ENCODE data around the gene TMEM132D.

TMEM132D gene

DNA sequence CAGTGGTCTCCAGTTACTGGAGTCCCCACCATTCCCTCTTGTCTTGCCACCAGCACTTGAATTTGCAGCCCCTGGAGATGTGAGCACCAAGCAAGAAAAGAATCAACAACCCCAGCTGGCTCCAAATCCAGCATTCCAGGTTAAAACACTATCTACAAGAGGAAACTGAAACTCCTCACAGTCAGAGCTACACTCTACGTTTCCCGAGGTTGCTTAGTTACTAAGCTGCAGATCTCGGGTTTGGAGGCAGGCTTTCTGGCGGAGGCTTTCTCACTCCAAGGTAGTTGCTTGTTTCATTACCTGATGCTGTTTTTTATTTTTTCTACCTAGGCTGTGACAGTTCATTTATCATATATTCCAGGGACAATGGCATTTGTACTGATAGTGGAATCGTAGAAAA is 802.4 kb downstream of the TMEM132D start:
- FAIRE-seq = no peak
- no peak for TF ChIP-seq POLR2A (IDR thresholded peaks at IDR 0.05; ENCODE audit: low read depth, low read length)
- TF ChIP-seq POLR2AphosphoS5 (IDR thresholded peaks at IDR 0.05; ENCODE audit: low read depth, low read length) = no peak
- TF ChIP-seq TAF1 (IDR thresholded peaks at IDR 0.05; ENCODE audit: borderline replicate concordance, low read depth, low read length) = no peak

DNA sequence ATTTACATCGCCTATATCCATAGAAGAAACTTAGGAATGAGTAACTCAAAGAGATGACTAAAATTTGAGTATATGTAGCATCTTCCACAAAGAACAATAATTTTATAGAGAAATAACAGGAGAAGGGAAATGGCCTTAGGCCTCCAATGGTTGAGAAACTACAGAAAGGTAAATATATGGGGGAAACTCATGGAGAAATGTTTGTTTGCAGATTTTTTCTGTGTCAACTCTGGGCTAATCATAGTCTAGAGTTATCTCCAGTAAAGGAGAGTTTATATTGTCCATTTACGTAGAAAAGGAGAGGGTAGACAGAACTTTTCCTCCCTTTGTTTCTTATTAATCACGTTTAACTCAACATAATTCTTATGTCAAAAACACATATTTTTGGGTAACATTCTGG is 806.4 kb downstream of the TMEM132D start:
- TF ChIP-seq TAF1 (IDR thresholded peaks at IDR 0.05; ENCODE audit: borderline replicate concordance, low read depth, low read length) (no peak), POLR2AphosphoS5 (IDR thresholded peaks at IDR 0.05; ENCODE audit: low read depth, low read length) (no peak), POLR2A (IDR thresholded peaks at IDR 0.05; ENCODE audit: low read depth, low read length) (no peak)
- no peak for FAIRE-seq

More for the DNA sequence above, 802.4 kb downstream of the TMEM132D start:
- DNase-seq (ENCODE audit: insufficient read length) = no peak

DNA sequence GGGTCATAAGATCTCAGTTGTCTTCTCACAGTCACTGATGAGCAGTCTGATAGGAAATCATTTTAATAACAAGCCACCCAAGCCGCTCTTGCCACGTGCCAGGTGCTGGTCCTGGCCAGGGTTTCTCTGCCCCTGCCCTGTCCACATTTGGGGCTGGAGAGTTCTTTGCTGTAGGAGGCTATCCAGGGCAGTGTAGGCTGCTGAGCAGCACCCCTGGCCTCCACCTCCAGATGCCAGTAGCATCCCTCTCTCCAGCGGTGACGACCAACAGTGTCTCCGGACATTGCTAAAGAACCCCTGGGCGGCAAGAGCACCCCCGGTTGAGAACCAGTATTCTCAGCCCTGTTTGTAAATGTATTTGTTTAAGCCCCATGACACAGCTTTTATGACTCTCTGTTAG is 806.9 kb downstream of the TMEM132D start:
- DNase-seq (ENCODE audit: insufficient read length) = no peak
- no peak for TF ChIP-seq POLR2A (IDR thresholded peaks at IDR 0.05; ENCODE audit: low read depth, low read length)
- TF ChIP-seq TAF1 (IDR thresholded peaks at IDR 0.05; ENCODE audit: borderline replicate concordance, low read depth, low read length) = no peak
- TF ChIP-seq POLR2AphosphoS5 (IDR thresholded peaks at IDR 0.05; ENCODE audit: low read depth, low read length) = no peak
- FAIRE-seq = no peak

More for the DNA sequence above, 806.4 kb downstream of the TMEM132D start:
- DNase-seq (ENCODE audit: insufficient read length) = no peak

DNA sequence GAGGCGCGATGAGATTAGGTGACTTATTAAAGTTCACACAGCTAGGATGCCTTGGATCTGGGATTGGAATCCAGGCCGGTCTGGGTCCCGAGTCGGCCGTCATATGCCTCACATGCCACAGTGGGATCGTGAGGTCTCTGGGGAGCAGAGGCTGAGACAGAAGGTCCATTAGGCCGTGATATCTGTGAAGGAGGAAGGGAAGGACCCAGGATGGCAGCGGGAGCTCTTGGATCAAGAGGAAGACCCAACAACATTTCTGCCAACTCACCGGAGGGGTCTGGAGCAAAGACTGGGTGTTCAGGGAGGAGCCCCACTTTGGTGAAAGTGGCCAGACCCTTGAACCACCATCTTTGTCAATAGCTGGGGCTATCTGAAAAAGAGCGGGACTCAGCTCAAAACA is 807.6 kb downstream of the TMEM132D start:
- DNase-seq (ENCODE audit: insufficient read length) (no peak), FAIRE-seq (no peak)
- TF ChIP-seq POLR2A (IDR thresholded peaks at IDR 0.05; ENCODE audit: low read depth, low read length) (no peak), TAF1 (IDR thresholded peaks at IDR 0.05; ENCODE audit: borderline replicate concordance, low read depth, low read length) (no peak), POLR2AphosphoS5 (IDR thresholded peaks at IDR 0.05; ENCODE audit: low read depth, low read length) (no peak)

DNA sequence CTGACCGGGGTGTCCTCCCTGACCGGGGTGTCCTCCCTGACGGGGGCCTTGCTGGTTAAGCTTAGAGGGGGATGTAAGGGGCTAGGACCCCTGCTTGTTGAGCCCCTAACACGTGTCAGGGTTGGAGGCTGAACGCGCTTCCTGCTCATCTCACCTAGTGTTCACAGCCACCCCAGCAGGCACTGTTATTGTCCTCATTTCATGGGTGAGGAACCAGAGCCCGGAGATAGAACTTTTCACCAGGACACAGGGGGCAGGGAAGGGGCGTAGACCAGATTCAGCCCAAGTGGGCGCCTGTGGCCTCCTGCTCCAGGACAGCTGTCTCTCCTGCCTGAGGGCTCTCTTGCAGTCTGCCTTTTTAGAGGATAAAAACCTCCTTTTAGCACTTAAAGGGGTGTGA is 814.2 kb downstream of the TMEM132D start:
- DNase-seq (ENCODE audit: insufficient read length) = no peak
- no peak for FAIRE-seq
- TF ChIP-seq POLR2AphosphoS5 (IDR thresholded peaks at IDR 0.05; ENCODE audit: low read depth, low read length) = no peak
- no peak for TF ChIP-seq POLR2A (IDR thresholded peaks at IDR 0.05; ENCODE audit: low read depth, low read length)
- no peak for TF ChIP-seq TAF1 (IDR thresholded peaks at IDR 0.05; ENCODE audit: borderline replicate concordance, low read depth, low read length)

DNA sequence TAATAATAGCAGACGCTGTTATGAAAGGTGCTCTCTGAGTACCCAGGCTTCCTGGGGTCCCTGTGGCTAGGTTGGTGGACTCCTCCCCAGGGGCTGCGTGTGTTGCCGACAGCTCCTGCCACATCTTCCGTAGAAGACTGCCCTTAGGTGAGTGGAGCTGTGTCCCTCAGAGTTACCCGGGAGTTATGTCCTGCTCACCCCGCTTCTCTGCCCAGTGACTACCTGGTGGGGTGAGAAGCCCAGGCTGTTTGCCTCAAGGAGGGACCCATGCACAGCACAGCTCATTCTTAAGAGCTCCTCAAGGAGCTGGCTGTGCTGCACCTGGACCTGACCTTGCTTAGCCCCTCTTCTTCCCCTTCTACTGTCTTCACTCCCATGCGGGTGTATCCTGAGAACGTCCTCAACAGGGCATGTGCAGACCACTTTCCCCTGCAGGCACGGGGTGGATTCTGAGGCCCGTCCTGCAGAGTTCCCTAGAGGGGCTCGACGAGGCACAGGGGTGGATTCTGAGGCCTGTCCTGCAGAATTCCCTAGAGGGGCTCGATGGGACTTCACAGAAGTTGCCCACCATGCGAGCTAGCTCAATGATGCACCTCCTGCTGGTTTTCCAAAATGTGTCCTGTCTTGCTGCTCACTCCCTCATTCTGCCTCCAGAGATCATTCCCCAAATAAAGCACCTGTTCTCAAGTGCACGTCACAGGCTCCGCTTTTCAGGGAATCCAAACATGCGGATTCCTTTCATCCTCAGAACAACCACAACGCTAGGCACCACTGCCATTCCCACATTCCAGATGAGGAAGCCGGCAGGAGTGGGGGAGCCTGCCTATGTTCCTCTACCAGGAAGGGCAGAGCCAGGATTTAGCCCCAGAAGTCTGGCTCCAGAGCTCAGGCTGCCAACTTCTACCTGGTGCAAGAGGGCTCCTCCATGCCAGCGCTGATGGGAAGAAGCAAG is 818.7 kb downstream of the TMEM132D start:
- DNase-seq (ENCODE audit: insufficient read length) = no peak
- no peak for FAIRE-seq
- TF ChIP-seq POLR2AphosphoS5 (IDR thresholded peaks at IDR 0.05; ENCODE audit: low read depth, low read length) (no peak), TAF1 (IDR thresholded peaks at IDR 0.05; ENCODE audit: borderline replicate concordance, low read depth, low read length) (no peak), POLR2A (IDR thresholded peaks at IDR 0.05; ENCODE audit: low read depth, low read length) (no peak)

DNA sequence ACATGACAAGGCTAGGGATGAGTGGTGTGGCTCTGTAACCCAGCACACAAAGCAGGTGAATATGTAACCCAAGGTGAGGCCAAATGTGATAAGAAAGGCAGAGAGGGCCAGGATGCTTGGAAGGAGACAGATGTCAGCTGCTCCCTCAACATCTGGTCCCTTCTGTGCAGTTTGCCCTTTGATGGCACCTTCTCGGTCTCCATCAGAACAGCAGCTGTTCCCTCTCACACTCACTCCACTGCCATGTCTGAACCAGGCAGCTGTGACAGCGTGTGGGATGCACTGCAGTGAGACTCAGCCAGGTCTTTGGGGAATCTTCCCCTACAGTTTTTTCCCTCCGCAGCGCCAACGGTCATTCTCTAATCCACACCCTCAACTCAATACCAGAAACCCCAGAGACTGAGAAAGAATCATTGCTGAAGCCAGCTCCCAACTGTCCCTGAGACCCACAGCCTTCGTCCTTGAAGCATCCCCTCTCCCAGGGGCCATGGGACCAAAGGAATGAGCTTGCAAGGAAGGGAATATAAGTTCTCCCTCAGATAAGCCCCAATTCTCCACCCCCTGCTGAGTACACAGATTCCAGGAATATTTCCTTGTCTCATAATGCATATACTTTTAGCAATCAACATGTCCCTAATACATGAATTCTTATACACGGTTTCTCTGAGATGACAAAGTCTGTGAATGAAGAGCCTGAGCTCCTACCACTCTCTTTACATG is 820.5 kb downstream of the TMEM132D start:
- FAIRE-seq (peak; percentile 14), DNase-seq (ENCODE audit: insufficient read length) (no peak)
- TF ChIP-seq POLR2AphosphoS5 (IDR thresholded peaks at IDR 0.05; ENCODE audit: low read depth, low read length) (no peak), TAF1 (IDR thresholded peaks at IDR 0.05; ENCODE audit: borderline replicate concordance, low read depth, low read length) (no peak), POLR2A (IDR thresholded peaks at IDR 0.05; ENCODE audit: low read depth, low read length) (no peak)

DNA sequence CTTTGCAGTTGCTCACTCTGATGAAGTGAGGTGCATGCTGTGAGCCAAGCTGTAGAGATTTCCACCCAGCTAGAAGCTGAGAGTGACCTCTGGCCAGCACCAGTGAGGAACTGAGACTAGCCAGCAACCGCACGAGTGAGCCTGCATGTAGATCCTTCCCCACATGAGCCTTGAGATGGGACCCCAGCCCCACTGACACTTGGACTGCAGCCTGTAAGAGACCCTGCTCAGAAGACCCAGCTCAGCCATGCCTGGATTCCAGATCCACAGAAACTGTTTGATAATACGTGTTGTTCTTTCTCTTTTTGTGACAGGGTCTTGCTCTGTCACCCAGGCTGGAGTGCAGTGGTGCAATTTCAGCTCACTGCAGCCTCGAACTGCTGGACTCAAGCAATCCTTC is 821.4 kb downstream of the TMEM132D start:
- no peak for TF ChIP-seq POLR2AphosphoS5 (IDR thresholded peaks at IDR 0.05; ENCODE audit: low read depth, low read length)
- no peak for TF ChIP-seq POLR2A (IDR thresholded peaks at IDR 0.05; ENCODE audit: low read depth, low read length)
- TF ChIP-seq TAF1 (IDR thresholded peaks at IDR 0.05; ENCODE audit: borderline replicate concordance, low read depth, low read length) = no peak
- DNase-seq (ENCODE audit: insufficient read length) (no peak), FAIRE-seq (no peak)

DNA sequence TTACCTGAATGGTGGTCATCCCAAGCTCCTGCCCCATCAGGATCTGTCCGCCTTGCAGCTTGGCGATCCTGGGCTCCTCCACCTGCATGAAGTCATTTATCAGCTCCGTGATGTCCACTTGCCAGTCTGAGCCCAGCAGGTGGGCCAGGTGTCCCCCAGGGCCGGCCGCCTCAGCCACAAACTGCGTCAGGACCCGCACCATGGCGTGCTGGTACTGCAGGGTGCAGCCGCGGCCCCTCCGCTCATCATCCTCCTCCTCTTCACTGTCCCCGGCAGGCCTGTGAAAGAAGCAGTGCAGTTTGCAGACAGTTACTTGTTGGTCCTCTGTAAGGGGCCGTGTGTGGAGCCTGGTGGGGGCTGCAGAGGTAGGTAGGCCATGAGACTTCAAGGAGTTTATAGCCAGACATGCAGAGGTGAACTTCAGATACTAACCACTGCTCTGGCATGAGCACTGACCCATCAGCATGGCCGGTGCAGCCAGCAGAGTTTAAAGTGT is 822.0 kb downstream of the TMEM132D start:
- no peak for DNase-seq (ENCODE audit: insufficient read length)
- no peak for TF ChIP-seq POLR2A (IDR thresholded peaks at IDR 0.05; ENCODE audit: low read depth, low read length)
- TF ChIP-seq TAF1 (IDR thresholded peaks at IDR 0.05; ENCODE audit: borderline replicate concordance, low read depth, low read length) = no peak
- no peak for TF ChIP-seq POLR2AphosphoS5 (IDR thresholded peaks at IDR 0.05; ENCODE audit: low read depth, low read length)
- FAIRE-seq = no peak

DNA sequence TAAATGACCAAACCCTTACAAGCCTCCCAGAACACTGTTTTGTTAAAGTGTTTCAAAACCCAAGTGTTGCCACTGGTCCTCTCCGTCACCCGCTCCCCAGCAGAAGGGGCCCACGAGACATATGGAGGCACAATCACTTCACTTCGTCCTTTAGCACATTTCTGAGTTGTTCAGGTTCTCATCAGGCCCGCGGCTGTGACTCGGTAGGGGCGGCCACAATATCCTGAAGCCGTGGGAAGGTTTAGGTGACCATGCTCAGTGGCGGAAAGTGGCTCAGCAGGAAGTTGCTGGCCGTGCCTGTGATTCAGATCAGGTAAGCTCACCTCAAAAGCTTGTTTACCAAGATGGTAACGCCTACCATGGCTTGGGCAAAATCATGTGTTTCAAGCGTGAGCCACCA is 823.0 kb downstream of the TMEM132D start:
- FAIRE-seq = no peak
- TF ChIP-seq POLR2AphosphoS5 (IDR thresholded peaks at IDR 0.05; ENCODE audit: low read depth, low read length) (no peak), TAF1 (IDR thresholded peaks at IDR 0.05; ENCODE audit: borderline replicate concordance, low read depth, low read length) (no peak), POLR2A (IDR thresholded peaks at IDR 0.05; ENCODE audit: low read depth, low read length) (no peak)

DNA sequence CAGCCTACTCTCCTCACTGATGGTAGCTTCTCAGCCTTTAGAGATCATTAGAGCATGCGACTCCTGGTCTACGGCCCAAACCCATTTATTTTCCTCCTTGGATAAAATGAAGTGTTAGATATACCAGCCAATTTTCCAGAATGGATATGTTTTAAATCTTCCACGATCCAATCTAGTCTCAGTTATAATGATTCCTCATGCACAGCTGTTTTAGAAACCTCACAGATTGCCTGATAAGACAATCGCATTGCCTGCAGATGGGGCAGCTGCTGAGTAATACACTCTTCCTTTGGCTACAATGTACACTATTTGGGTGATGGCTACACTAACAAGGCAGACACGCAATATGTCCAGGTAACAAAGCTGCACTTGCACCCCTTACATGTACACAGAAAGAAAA is 823.4 kb downstream of the TMEM132D start:
- no peak for TF ChIP-seq POLR2A (IDR thresholded peaks at IDR 0.05; ENCODE audit: low read depth, low read length)
- TF ChIP-seq POLR2AphosphoS5 (IDR thresholded peaks at IDR 0.05; ENCODE audit: low read depth, low read length) = no peak
- TF ChIP-seq TAF1 (IDR thresholded peaks at IDR 0.05; ENCODE audit: borderline replicate concordance, low read depth, low read length) = no peak
- FAIRE-seq = no peak
- DNase-seq (ENCODE audit: insufficient read length) = no peak

More for the DNA sequence above, 823.0 kb downstream of the TMEM132D start:
- DNase-seq (ENCODE audit: insufficient read length) = no peak

Measured in GM12892 (cell line).